IMR-90 (cell line): Measurements from ENCODE around the gene MARCHF3. TPM values are rescaled to one million over a fixed set of nuclear protein-coding genes. Genes with fewer than 3 reads are reported as not detected.
A peak's percentile ranks its signal among the peaks of the same experiment; 100 is the strongest.

Experiments used
- ATAC-seq: fragments of 200-7000 bp; cut with Tn5 transposase; 2 replicates; pipeline ENCODE4 v1.9.1; 2020; ENCODE audit warnings: low read depth, mild to moderate bottlenecking, moderate library complexity
- BruUV-seq: library from RNA; stranded (reverse); fragments of 400-500 nt; replicated peaks from 2 replicates; lab custom pipeline; 2021; lab: Mats Ljungman, UMichigan
- CTCF ChIA-PET: fragments of 300-600 bp; formaldehyde crosslinking; extraction: SDS; loops from one replicate; lab custom pipeline; 2021; ENCODE audit warnings: antibody characterized with exemption; lab: Yijun Ruan, JAX
- POLR2A ChIA-PET: fragments of 300-600 bp; sonication (Branson Sonifier 250); formaldehyde crosslinking; loops from one replicate; lab custom pipeline; 2022; ENCODE audit warnings: antibody characterized with exemption; ENCODE audit not compliant: unreplicated experiment; lab: Charles Lee
- DNase-seq: peaks from one replicate; pipeline ENCODE4 v3.0.0; 2013
- H2AFZ ChIP-seq: replicated peaks from 2 replicates; pipeline ENCODE3; 2013; ENCODE audit warnings: low read length, mild to moderate bottlenecking; ENCODE audit not compliant: poor library complexity
- H2AK5ac ChIP-seq: 2 replicates; pipeline ENCODE4 v1.6.1; 2013; ENCODE audit warnings: low read depth, low read length, inconsistent platforms
- H2AK9ac ChIP-seq: replicated peaks from 2 replicates; pipeline ENCODE3; 2013; ENCODE audit warnings: mild to moderate bottlenecking, low read depth, low read length, moderate library complexity; ENCODE audit not compliant: poor library complexity
- H2BK120ac ChIP-seq: 2 replicates; pipeline ENCODE4 v1.6.1; 2013; ENCODE audit warnings: low read depth, low read length, inconsistent platforms
- H2BK15ac ChIP-seq: 3 replicates; pipeline ENCODE4 v1.6.1; 2013; ENCODE audit warnings: low read depth, low read length, inconsistent platforms
- H2BK20ac ChIP-seq: 2 replicates; pipeline ENCODE4 v1.6.1; 2013; ENCODE audit warnings: low read depth, mild to moderate bottlenecking, inconsistent platforms, low read length, moderate library complexity
- H2BK5ac ChIP-seq: 2 replicates; pipeline ENCODE4 v1.6.1; 2013; ENCODE audit warnings: mild to moderate bottlenecking, low read depth, low read length, inconsistent platforms; ENCODE audit not compliant: poor library complexity, severe bottlenecking
- H3K14ac ChIP-seq: replicated peaks from 2 replicates; pipeline ENCODE4 v1.6.1; 2013; ENCODE audit warnings: low read depth, low read length, inconsistent platforms
- H3K18ac ChIP-seq: 2 replicates; pipeline ENCODE4 v1.6.1; 2013; ENCODE audit warnings: low read depth, low read length, control low read depth
- H3K23ac ChIP-seq: 2 replicates; pipeline ENCODE4 v1.6.1; 2013; ENCODE audit warnings: low read depth, low read length, inconsistent platforms
- H3K27ac ChIP-seq: 2 replicates; pipeline ENCODE4 v1.5.1; 2013; ENCODE audit warnings: mild to moderate bottlenecking, control low read depth, low read length; ENCODE audit not compliant: insufficient read depth
- H3K27me3 ChIP-seq: 2 replicates; pipeline ENCODE4 v1.6.1; 2013; ENCODE audit warnings: low read length; ENCODE audit not compliant: control insufficient read depth, insufficient read depth
- H3K36me3 ChIP-seq: 2 replicates; pipeline ENCODE4 v1.6.1; 2013; ENCODE audit warnings: low read length, mixed read lengths; ENCODE audit not compliant: control insufficient read depth, insufficient read depth
- H3K4ac ChIP-seq: 2 replicates; pipeline ENCODE4 v1.6.1; 2013; ENCODE audit warnings: low read depth, low read length, inconsistent platforms
- H3K4me1 ChIP-seq: 2 replicates; pipeline ENCODE4 v1.6.1; 2013; ENCODE audit warnings: low read length, mixed read lengths; ENCODE audit not compliant: control insufficient read depth, insufficient read depth
- H3K4me2 ChIP-seq: 2 replicates; pipeline ENCODE4 v1.6.1; 2013; ENCODE audit warnings: low read depth, mild to moderate bottlenecking, control low read depth, low read length, moderate library complexity
- H3K4me3 ChIP-seq: 2 replicates; pipeline ENCODE4 v1.5.1; 2013; ENCODE audit warnings: low read depth, mild to moderate bottlenecking, control low read depth, low read length, moderate library complexity; ENCODE audit not compliant: insufficient read depth
- H3K56ac ChIP-seq: 2 replicates; pipeline ENCODE4 v1.6.1; 2013; ENCODE audit warnings: low read length, inconsistent platforms; ENCODE audit not compliant: insufficient read depth; ENCODE audit errors: extremely low read depth
- H3K79me1 ChIP-seq, 2 experiments: 2 replicates each; pipeline ENCODE4 v1.6.1; 2013; ENCODE audit warnings: low read length in 2 of 2, inconsistent platforms in 1 of 2, low read depth in 1 of 2
- H3K9ac ChIP-seq: 2 replicates; pipeline ENCODE4 v1.6.1; 2013; ENCODE audit warnings: low read depth, low read length, control low read depth
- H3K9me1 ChIP-seq: 2 replicates; pipeline ENCODE4 v1.6.1; 2013; ENCODE audit warnings: low read length, inconsistent platforms; ENCODE audit not compliant: insufficient read depth
- H3K9me3 ChIP-seq: 2 replicates; pipeline ENCODE4 v1.6.1; 2013; ENCODE audit warnings: low read length; ENCODE audit not compliant: control insufficient read depth, insufficient read depth
- H4K20me1 ChIP-seq: 2 replicates; pipeline ENCODE4 v1.6.1; 2013; ENCODE audit warnings: low read length, inconsistent platforms; ENCODE audit not compliant: insufficient read depth
- H4K5ac ChIP-seq: 2 replicates; pipeline ENCODE4 v1.6.1; 2013; ENCODE audit warnings: mild to moderate bottlenecking, low read depth, low read length, control low read depth
- H4K8ac ChIP-seq, 2 experiments: 2 replicates each; pipeline ENCODE4 v1.6.1; 2013; ENCODE audit warnings: low read depth in 2 of 2, low read length in 2 of 2, control low read depth in 1 of 2, inconsistent platforms in 1 of 2
- H4K91ac ChIP-seq: 2 replicates; pipeline ENCODE4 v1.6.1; 2013; ENCODE audit warnings: low read depth, low read length, inconsistent platforms; ENCODE audit not compliant: insufficient read depth
- BHLHE40 ChIP-seq: fragments of 150-350 bp; IDR thresholded peaks from 2 replicates; pipeline ENCODE4 v1.6.1; 2016; ENCODE audit warnings: mild to moderate bottlenecking, low read depth, low read length
- CEBPB ChIP-seq: IDR thresholded peaks from 2 replicates; pipeline ENCODE4 v1.6.1; 2012; ENCODE audit warnings: low read depth, low read length, improper control_type of control experiment
- CHD1 ChIP-seq: IDR thresholded peaks from 2 replicates; pipeline ENCODE4 v1.6.1; 2012; ENCODE audit warnings: low read depth, low read length, improper control_type of control experiment
- FOS ChIP-seq: fragments of 150-350 bp; IDR thresholded peaks from 2 replicates; pipeline ENCODE4 v1.6.1; 2016; ENCODE audit warnings: low read depth, low read length
- MAFK ChIP-seq: IDR thresholded peaks from 2 replicates; pipeline ENCODE4 v1.6.1; 2012; ENCODE audit warnings: low read depth, low read length, improper control_type of control experiment
- MAZ ChIP-seq: IDR thresholded peaks from 2 replicates; pipeline ENCODE4 v1.6.1; 2012; ENCODE audit warnings: low read depth, mild to moderate bottlenecking, low read length, improper control_type of control experiment, moderate library complexity, borderline replicate concordance
- MXI1 ChIP-seq: IDR thresholded peaks from 2 replicates; pipeline ENCODE4 v1.6.1; 2012; ENCODE audit warnings: low read depth, mild to moderate bottlenecking, low read length, moderate library complexity, borderline replicate concordance
- RFX5 ChIP-seq: IDR thresholded peaks from 2 replicates; pipeline ENCODE4 v1.8.0; 2012; ENCODE audit warnings: low read depth, mild to moderate bottlenecking, low read length, moderate library complexity
- WGBS, 2 experiments: methylation state at CpG; one replicate each; pipeline versions ENCODE4 v1.1.5 to v1.1.7; 2013; ENCODE audit warnings: missing lambda C conversion rate in 2 of 2; ENCODE audit not compliant: insufficient read length in 1 of 2; ENCODE audit errors: extremely low coverage in 2 of 2; 5-methylcytosine and 5-hydroxymethylcytosine counted together
- dilution Hi-C: fragments of 300-500 bp; cut with HindIII; formaldehyde crosslinking; loops from one replicate; pipeline ENCODE4 v1.14.3; 2018; ENCODE audit warnings: low sequenced_read_pairs; ENCODE audit not compliant: unreplicated experiment
- in situ Hi-C: fragments of 300-500 bp; cut with MboI; formaldehyde crosslinking; loops from 3 replicates; pipeline ENCODE4 v1.14.3; 2019; ENCODE audit warnings: low sequenced_read_pairs, inconsistent platforms, mixed read lengths
- intact Hi-C: fragments of 100-400 bp; cut with micrococcal nuclease; formaldehyde crosslinking; loops from 2 replicates; pipeline ENCODE4 v1.10.0; 2022
- polyA plus RNA-seq, 3 experiments: library from polyadenylated mRNA; depleted of rRNA; stranded (reverse); fragments of >200 nt; gene quantifications; 2 replicates each; pipeline ENCODE4 v1.2.3, GENCODE V29; 2012; ENCODE audit warnings: low replicate concordance in 1 of 3
- total RNA-seq: library from RNA; depleted of rRNA; stranded (reverse); fragments of >200 nt; gene quantifications from 2 replicates; pipeline ENCODE4 v1.2.3, GENCODE V29; 2012
- TF ChIP-seq, protein P1 (sequence below): fragments of 150-350 bp; IDR thresholded peaks from 2 replicates; pipeline ENCODE4 v1.6.1; 2017; ENCODE audit warnings: mild to moderate bottlenecking, antibody characterized with exemption, low read length, low read depth
- TF ChIP-seq, protein P2 (sequence below): conservative IDR thresholded peaks from 2 replicates; pipeline ENCODE4 v1.5.1; 2012; ENCODE audit warnings: mild to moderate bottlenecking, low read depth, low read length, improper control_type of control experiment

MARCHF3 gene
- total and polyA plus RNA-seq, 2 of the 4 experiments (the other 2 are of a cell fraction) = 11.2 to 18.8 TPM

DNA sequence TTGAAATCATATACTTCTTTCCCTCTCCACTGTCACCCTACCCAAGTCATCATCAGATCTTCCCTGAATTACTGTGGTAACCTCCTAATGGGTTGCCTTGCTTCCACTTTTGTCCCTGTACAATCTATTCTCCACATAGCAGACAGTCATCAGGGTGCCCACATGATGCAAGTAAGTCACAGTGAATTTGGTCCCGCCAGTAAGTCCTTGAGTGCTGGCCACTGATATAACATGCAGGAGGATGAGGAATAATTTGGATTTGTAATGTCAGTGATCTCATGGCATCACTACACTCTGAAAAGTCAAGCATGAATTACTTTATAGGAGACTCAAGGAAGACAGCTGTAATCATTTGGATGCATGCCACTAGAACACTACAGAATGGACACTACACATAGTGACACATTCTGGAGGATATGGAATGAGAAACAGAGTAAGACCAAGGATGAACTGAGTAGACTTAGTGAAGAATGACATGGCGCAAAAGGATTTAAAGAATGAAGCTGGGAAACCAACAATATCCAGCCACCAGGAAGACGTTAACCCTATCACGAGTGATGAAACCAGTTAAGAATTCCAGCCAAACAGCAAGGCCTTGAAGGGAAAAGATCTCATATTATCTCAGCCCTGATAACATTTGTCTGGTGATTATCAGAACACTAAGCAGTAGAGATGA is 28.6 kb downstream of the MARCHF3 start (continued):
- TF ChIP-seq, protein P1, sequence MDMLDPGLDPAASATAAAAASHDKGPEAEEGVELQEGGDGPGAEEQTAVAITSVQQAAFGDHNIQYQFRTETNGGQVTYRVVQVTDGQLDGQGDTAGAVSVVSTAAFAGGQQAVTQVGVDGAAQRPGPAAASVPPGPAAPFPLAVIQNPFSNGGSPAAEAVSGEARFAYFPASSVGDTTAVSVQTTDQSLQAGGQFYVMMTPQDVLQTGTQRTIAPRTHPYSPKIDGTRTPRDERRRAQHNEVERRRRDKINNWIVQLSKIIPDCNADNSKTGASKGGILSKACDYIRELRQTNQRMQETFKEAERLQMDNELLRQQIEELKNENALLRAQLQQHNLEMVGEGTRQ = no peak
- no peak for TF ChIP-seq CHD1

DNA sequence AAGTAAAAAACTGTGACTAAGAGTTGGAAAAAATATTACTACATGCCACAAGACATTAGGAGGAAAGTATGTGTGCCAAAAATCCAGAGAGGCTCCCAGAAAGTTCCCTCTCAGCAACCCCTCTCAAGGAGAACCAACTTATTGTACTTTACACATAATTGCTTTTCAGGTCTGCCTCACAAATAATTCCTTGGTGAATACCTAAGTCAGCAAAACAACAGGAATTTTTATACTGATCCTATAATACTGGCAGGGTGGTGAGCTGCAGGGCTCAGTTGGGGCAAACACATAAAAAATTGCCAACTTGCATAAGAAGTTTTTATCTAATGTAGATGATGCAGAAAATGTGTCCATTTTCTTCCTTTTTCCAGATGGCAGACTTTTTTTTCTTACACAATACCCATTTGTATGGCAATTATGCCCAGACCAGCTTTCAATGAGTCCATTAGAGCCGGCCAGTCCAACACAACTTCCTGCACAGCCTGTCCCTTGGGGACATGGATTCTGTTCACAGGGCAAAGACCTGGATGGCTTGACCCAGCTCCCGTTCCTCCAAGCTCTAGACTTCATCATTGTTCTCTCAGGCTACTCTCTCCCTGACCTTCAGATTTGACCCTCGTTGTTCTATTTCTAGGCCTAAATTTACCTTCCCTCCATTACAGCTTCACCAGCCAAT is 31.3 kb downstream of the MARCHF3 start:
- Histone ChIP-seq H3K56ac (no peak overlapping the region), H3K9me1 (peaks cover 17% of the 10 kb centered on the region), H3K14ac (no peak overlapping the region; the same call in 1 of the 2 replicates), H3K36me3 (no peaks in the 10 kb centered on the region), H4K20me1 (no peaks in the 10 kb centered on the region), H4K91ac (no peak overlapping the region), H2BK20ac (peak overlapping the region; percentile 38; the same call in 1 of the 2 replicates), H2AFZ (no peak overlapping the region), H3K9me3 (no peaks in the 10 kb centered on the region), H2AK9ac (no peak overlapping the region), H3K4me1 (peaks cover 14% of the 10 kb centered on the region), H2BK120ac (0 out of 2 replicates have a peak overlapping the region, but pooled peaks have one; percentile 14), H3K27me3 (no peaks in the 10 kb centered on the region), H3K4me3 (no peak overlapping the region), H3K9ac (no peak overlapping the region), H2BK15ac (peak overlapping the region; percentile 25; the same call in 1 of the 3 replicates), H3K4me2 (no peak overlapping the region), H2BK5ac (peak overlapping the region; percentile 71), H3K4ac (0 out of 2 replicates have a peak overlapping the region, but pooled peaks have one; percentile 19), H3K23ac (no peak overlapping the region), H2AK5ac (no peak overlapping the region), H3K79me1 (peaks cover 27 to 50% of the 10 kb centered on the region in 2 experiments), H3K27ac (no peak overlapping the region), H4K8ac (no peak overlapping the region), H3K18ac (no peak overlapping the region), H4K5ac (no peak overlapping the region; the same call in 1 of the 2 replicates)
- dilution Hi-C loops (no loop called here), in situ Hi-C loops (no loop called here), intact Hi-C loops (no loop called here)
- no peak for DNase-seq
- ATAC-seq = no peak
- no TSS peak for BruUV-seq
- ChIA-PET POLR2A (no interaction called here), CTCF (no interaction called here)
- 100% methylated on average over 2 of the region's 3 CpGs; no CpG with 5 or more reads in 1 of the 2 experiments for WGBS, 2 experiments
- no peak for TF ChIP-seq BHLHE40
- TF ChIP-seq MAZ = no peak
- TF ChIP-seq MXI1 = no peak
- no peak for TF ChIP-seq CEBPB
- TF ChIP-seq MAFK = peak; percentile 36; the same call in 1 of the 2 replicates
- TF ChIP-seq, protein P2, sequence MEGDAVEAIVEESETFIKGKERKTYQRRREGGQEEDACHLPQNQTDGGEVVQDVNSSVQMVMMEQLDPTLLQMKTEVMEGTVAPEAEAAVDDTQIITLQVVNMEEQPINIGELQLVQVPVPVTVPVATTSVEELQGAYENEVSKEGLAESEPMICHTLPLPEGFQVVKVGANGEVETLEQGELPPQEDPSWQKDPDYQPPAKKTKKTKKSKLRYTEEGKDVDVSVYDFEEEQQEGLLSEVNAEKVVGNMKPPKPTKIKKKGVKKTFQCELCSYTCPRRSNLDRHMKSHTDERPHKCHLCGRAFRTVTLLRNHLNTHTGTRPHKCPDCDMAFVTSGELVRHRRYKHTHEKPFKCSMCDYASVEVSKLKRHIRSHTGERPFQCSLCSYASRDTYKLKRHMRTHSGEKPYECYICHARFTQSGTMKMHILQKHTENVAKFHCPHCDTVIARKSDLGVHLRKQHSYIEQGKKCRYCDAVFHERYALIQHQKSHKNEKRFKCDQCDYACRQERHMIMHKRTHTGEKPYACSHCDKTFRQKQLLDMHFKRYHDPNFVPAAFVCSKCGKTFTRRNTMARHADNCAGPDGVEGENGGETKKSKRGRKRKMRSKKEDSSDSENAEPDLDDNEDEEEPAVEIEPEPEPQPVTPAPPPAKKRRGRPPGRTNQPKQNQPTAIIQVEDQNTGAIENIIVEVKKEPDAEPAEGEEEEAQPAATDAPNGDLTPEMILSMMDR = no peak
- no peak for TF ChIP-seq FOS
- TF ChIP-seq, protein P1 = no peak
- no peak for TF ChIP-seq RFX5
